Activated B cell treated with CpG ODN at 0.5 μM for 24 hours (primary cell): ENCODE measurements around the gene SEMA3E. TPM values are rescaled to one million over a fixed set of nuclear protein-coding genes. Genes with fewer than 3 reads are reported as not detected.

Experiments used
- ATAC-seq: fragments of 200-7000 bp; cut with Tn5 transposase; one replicate; pipeline ENCODE4 v1.10.0; 2021; ENCODE audit warnings: low read depth, mild to moderate bottlenecking, moderate library complexity
- CTCF ChIA-PET: fragments of 350-600 bp; sonication (Branson Sonifier 250); formaldehyde crosslinking; loops from one replicate; lab custom pipeline; 2021; ENCODE audit warnings: antibody characterized with exemption; lab: Charles Lee
- POLR2A ChIA-PET: fragments of 350-600 bp; sonication (Branson Sonifier 250); formaldehyde crosslinking; loops from one replicate; lab custom pipeline; 2021; ENCODE audit warnings: antibody characterized with exemption; lab: Charles Lee
- DNase-seq: peaks from one replicate; pipeline ENCODE4 v3.0.0; 2022
- H3K27ac Mint-ChIP-seq: one replicate; pipeline ENCODE4 v1.8.0; 2020; ENCODE audit warnings: mixed read lengths
- H3K27me3 Mint-ChIP-seq: one replicate; pipeline ENCODE4 v1.8.0; 2021; ENCODE audit warnings: mixed read lengths
- H3K36me3 Mint-ChIP-seq: one replicate; pipeline ENCODE4 v1.8.0; 2021; ENCODE audit warnings: low read depth, mixed read lengths
- H3K4me1 Mint-ChIP-seq: one replicate; pipeline ENCODE4 v1.8.0; 2021; ENCODE audit warnings: mixed read lengths
- H3K4me3 Mint-ChIP-seq: one replicate; pipeline ENCODE4 v1.8.0; 2020; ENCODE audit warnings: mild to moderate bottlenecking, mixed read lengths
- H3K9me3 Mint-ChIP-seq: one replicate; pipeline ENCODE4 v1.8.0; 2020; ENCODE audit warnings: mixed read lengths
- intact Hi-C: fragments of 100-400 bp; cut with micrococcal nuclease; formaldehyde crosslinking; loops from one replicate; pipeline ENCODE4 v1.15.1; 2024
- total RNA-seq: library from RNA; stranded (reverse); gene quantifications from 2 replicates; pipeline ENCODE4 v1.2.3, GENCODE V29; 2022
- TF ChIP-seq, protein P1 (sequence below): fragments of 200-600 bp; IDR thresholded peaks from one replicate; pipeline ENCODE4 v1.8.0; 2022; ENCODE audit warnings: antibody characterized with exemption, mild to moderate bottlenecking

The SEMA3E gene
- total RNA-seq, 1 donor from 2014 or later, result not detected

DNA sequence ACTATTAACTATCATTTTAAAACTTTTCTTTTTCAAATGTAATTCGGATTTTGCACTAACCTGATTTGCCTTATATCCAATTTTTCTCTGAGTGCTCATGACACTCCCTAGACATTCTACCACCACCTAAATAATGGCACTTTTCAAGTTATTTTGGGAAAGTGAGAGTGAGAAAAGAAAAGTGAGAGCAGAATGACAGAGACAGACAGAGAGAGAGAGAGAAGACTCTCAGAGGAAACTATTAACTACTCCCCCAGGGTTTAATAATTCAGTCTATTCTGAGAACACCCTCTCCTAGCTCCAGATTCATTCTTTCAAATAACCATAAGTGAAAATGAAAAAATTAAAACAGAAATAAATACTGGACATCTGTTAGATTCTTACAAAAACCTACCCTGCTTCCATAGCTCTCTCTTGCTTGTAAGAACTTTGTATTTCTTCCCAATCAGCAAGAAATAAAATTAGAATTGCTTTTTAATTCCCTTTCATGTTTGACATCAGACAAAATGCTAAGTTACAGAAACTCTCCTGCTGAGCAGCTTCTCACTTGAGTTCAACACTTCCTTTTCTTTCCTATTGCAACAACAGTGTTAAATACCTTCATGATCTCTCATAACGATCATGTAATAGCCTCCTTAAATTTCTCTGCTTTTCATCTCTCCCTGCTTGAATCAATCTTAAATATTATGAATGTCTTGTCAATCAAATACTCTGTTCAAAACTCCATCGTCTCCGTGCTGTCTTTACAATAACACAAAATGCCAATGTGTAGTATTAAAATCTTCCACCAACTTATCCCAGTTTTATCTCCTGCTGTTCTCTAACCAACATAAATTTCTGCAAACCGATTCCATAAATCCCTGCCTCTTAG is 191.7 kb downstream of the SEMA3E start:
- CTCF ChIA-PET, result no interaction called here
- intact Hi-C loops, result no loop called here
- H3K27me3 Mint-ChIP-seq, result no peaks in the 10 kb centered on the region
- ATAC-seq (no peak), DNase-seq (no peak)
- H3K4me3 Mint-ChIP-seq, result no peak overlapping the region
- H3K9me3 Mint-ChIP-seq, result peaks cover 6% of the 10 kb centered on the region
- POLR2A ChIA-PET, result no interaction called here
- no peaks in the 10 kb centered on the region for H3K4me1 Mint-ChIP-seq
- TF ChIP-seq, protein P1, sequence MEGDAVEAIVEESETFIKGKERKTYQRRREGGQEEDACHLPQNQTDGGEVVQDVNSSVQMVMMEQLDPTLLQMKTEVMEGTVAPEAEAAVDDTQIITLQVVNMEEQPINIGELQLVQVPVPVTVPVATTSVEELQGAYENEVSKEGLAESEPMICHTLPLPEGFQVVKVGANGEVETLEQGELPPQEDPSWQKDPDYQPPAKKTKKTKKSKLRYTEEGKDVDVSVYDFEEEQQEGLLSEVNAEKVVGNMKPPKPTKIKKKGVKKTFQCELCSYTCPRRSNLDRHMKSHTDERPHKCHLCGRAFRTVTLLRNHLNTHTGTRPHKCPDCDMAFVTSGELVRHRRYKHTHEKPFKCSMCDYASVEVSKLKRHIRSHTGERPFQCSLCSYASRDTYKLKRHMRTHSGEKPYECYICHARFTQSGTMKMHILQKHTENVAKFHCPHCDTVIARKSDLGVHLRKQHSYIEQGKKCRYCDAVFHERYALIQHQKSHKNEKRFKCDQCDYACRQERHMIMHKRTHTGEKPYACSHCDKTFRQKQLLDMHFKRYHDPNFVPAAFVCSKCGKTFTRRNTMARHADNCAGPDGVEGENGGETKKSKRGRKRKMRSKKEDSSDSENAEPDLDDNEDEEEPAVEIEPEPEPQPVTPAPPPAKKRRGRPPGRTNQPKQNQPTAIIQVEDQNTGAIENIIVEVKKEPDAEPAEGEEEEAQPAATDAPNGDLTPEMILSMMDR, result no peak
- H3K36me3 Mint-ChIP-seq, result no peaks in the 10 kb centered on the region
- H3K27ac Mint-ChIP-seq, result no peak overlapping the region

DNA sequence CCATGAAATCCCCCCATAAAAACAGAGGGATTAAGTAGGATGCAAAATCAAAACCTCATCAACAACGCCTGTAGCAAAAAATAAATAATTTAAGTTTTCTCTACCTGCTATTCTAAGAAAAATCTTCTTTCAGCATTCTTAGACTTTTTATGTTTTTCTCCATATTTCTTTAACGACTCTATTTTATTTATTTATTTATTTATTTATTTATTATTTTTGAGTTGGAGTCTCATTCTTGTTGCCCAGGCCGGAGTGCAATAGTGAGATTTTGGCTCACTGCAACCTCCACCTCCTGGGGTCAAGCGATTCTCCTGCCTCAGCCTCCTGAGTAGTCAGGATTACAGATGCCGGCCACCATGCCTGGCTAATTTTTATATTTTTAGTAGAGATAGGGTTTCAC is 192.5 kb downstream of the SEMA3E start:
- DNase-seq, result no peak
- ChIA-PET POLR2A (no interaction called here), CTCF (no interaction called here)
- TF ChIP-seq, protein P1, result no peak
- Mint-ChIP-seq H3K9me3 (peaks cover 6% of the 10 kb centered on the region), H3K4me1 (no peaks in the 10 kb centered on the region), H3K36me3 (no peaks in the 10 kb centered on the region), H3K27ac (no peak overlapping the region), H3K4me3 (no peak overlapping the region), H3K27me3 (no peaks in the 10 kb centered on the region)
- intact Hi-C loops, result no loop called here
- ATAC-seq, result no peak

DNA sequence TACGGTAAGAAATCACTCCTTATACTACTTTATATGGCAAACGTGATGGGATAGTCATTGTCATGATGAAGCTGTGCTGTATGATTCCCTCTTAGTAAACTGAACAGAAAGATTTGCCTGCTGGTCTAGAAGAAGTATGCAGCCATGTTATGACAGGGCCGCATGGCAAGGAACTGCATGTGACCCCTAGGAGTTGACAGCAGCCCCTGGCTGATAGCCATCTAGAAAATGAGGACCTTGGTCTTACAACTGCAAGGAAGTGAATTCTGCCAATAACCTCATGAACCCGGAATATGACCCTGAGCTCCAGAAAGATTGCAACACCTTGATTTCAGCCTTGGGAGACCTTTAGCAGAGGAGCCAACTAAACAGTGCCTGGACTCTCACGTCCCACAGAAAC is 193.3 kb downstream of the SEMA3E start:
- CTCF ChIA-PET, result no interaction called here
- TF ChIP-seq, protein P1, result no peak
- ATAC-seq (no peak), DNase-seq (no peak)
- H3K9me3 Mint-ChIP-seq, result peaks cover 2% of the 10 kb centered on the region
- H3K4me3 Mint-ChIP-seq, result no peak overlapping the region
- no peaks in the 10 kb centered on the region for H3K36me3 Mint-ChIP-seq
- POLR2A ChIA-PET, result no interaction called here
- H3K27me3 Mint-ChIP-seq, result no peaks in the 10 kb centered on the region
- no peaks in the 10 kb centered on the region for H3K4me1 Mint-ChIP-seq
- H3K27ac Mint-ChIP-seq, result no peak overlapping the region
- intact Hi-C loops, result no loop called here

DNA sequence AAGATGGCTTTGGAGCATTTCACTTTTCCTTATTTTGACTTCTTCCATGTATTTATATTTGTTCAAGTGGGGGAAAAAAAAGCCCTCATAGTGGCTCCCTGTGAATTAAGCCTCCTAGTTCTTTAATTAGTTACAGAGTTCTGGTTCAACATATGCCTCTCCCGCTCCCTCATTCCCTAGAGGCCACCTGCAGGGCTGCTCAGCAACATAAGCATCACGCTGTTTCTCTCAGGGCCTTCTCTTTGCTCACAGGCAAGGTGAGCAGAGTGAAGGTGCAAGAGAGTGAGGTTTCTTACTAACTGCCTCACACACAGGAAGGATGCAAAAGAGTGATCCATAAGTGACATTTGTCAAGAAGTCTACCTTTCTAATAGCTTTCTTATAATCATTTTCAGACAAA is 196.7 kb downstream of the SEMA3E start:
- ATAC-seq, result no peak
- ChIA-PET CTCF (no interaction called here), POLR2A (no interaction called here)
- TF ChIP-seq, protein P1, result no peak
- H3K4me1 Mint-ChIP-seq, result no peaks in the 10 kb centered on the region
- intact Hi-C loops, result no loop called here
- no peak overlapping the region for H3K4me3 Mint-ChIP-seq
- no peaks in the 10 kb centered on the region for H3K27me3 Mint-ChIP-seq
- H3K36me3 Mint-ChIP-seq, result no peaks in the 10 kb centered on the region
- DNase-seq, result no peak
- H3K9me3 Mint-ChIP-seq, result no peaks in the 10 kb centered on the region
- no peak overlapping the region for H3K27ac Mint-ChIP-seq

DNA sequence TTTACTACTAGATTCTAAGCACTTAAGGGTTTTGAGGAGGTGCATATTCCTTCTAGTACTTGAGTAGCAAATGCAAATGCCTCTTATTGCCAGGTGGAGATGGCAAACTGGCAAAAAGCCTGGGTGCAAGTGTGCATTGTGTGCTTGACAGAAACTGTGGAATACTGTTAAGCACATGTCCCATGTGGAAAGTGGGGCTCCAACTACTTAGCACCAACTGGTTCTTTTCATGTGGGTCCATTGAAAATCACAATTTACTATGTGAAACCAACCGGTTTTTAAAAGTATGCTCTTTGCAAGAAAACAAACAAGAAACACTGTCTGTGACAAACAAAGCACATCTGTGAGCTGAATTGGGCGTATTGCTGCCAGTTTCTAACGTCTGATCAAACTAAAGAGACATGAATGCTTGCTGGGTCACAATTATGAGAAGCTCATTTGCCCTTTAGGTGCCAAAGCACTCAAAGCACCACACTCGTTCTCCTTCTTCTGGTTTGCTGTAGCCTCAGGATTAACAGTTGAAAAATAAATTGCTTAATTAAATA is 197.4 kb downstream of the SEMA3E start:
- Mint-ChIP-seq H3K27me3 (no peaks in the 10 kb centered on the region), H3K9me3 (no peaks in the 10 kb centered on the region), H3K36me3 (no peaks in the 10 kb centered on the region), H3K4me1 (no peaks in the 10 kb centered on the region), H3K27ac (no peak overlapping the region), H3K4me3 (no peak overlapping the region)
- TF ChIP-seq, protein P1, result no peak
- ATAC-seq, result no peak
- ChIA-PET POLR2A (no interaction called here), CTCF (no interaction called here)
- no peak for DNase-seq
- intact Hi-C loops, result no loop called here
